Spleen (tissue), 7 donors: ENCODE data around the gene BTBD1.

ENCODE experiments used
- POLR2A ChIP-seq, 3 donors: fragments of 450-650 bp; IDR thresholded peaks; one replicate each; pipeline ENCODE4 v1.5.1; 2017; ENCODE audit warnings: antibody characterized with exemption in 3 of 3, mild to moderate bottlenecking in 1 of 3
- TF ChIP-seq, protein P1 (sequence below), 11 experiments: fragments of 200-600 bp in 7 of 11; fragments of 450-650 bp in 4 of 11; sonication (generic) in 4 of 11; IDR thresholded peaks in 8 of 11; conservative IDR thresholded peaks in 3 of 11; 1 replicate in 7 of 11; 2 replicates in 4 of 11; pipeline versions ENCODE4 v1.4.0 to v1.8.0; 2016 to 2021; ENCODE audit warnings: antibody characterized with exemption in 11 of 11, inconsistent platforms in 4 of 11, mild to moderate bottlenecking in 1 of 11
- donor health status: DM: no; HTN: no; CAD: no; lungs with moderate emphysema.
- donor health status: DM: no; HTN: no; CAD: no.
- donor health status: DM: no; HTN: no; CAD: no.

DNA sequence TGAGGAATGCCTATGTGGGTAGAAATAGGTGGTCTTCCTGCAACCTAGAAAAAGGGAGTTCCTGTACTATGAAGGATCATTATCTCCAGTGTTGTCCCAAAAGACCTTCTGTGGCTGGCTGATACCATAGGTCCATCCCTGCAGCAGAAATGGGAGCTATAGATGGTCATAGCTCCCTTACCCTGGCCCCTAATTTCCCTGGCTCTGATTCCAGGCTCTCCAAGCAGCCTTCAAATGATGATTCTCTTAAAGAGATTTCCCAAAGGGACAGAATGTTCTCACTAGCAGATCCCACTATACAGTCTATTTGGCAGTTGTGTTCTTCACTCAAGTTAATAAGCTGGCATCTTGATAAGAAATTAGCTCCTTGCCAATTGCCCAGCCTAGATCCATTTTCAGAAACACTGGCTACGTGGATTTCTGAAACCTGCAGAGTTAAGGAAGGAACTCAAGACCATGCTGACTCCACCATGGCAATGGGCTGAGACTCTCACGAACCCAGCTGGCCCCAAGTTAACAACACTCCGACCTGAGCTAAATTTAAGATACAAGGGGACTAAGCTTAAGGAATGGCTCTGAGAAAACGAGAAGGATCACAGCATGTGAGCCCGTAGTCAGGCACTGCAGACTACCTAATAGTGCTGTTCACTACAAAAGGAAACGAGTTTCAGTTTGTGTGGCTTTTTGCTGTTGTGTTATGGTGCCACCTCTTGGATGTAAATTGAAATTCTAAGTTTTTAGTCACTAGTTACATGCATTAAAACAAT lies 67.0 kb downstream of the BTBD1 start:
- TF ChIP-seq, protein P1, sequence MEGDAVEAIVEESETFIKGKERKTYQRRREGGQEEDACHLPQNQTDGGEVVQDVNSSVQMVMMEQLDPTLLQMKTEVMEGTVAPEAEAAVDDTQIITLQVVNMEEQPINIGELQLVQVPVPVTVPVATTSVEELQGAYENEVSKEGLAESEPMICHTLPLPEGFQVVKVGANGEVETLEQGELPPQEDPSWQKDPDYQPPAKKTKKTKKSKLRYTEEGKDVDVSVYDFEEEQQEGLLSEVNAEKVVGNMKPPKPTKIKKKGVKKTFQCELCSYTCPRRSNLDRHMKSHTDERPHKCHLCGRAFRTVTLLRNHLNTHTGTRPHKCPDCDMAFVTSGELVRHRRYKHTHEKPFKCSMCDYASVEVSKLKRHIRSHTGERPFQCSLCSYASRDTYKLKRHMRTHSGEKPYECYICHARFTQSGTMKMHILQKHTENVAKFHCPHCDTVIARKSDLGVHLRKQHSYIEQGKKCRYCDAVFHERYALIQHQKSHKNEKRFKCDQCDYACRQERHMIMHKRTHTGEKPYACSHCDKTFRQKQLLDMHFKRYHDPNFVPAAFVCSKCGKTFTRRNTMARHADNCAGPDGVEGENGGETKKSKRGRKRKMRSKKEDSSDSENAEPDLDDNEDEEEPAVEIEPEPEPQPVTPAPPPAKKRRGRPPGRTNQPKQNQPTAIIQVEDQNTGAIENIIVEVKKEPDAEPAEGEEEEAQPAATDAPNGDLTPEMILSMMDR (IDR thresholded peaks at IDR 0.05 in 8 of 11, conservative IDR thresholded peaks at IDR 0.05 in 3 of 11) = peak in 7 of 11 experiments; percentile 18 to 61 (median 42)
- no peak for TF ChIP-seq POLR2A (IDR thresholded peaks at IDR 0.05)
